Measurements from ENCODE around the gene FGR. TPM values are rescaled to one million over a fixed set of nuclear protein-coding genes. Genes with fewer than 3 reads are reported as not detected.
"Not testable (repeated sequence)": the region's sequence is repeated elsewhere in the genome, so short reads cannot be mapped to it uniquely, and the experiment has no call there.

FGR gene
- total RNA-seq, 1 donor from 2014 or later = 0.19 TPM

- H3K9me3 Mint-ChIP-seq = no peaks in the 10 kb centered on the region
- H3K36me3 Mint-ChIP-seq (ENCODE audit: low read depth) = no peaks in the 10 kb centered on the region
- peak overlapping the region; percentile 71 for H3K27ac Mint-ChIP-seq
- peaks cover 42% of the 10 kb centered on the region for H3K4me1 Mint-ChIP-seq
- DNase-seq = no peak
- intact Hi-C loops (cut with micrococcal nuclease) = no loop called here
- no peak overlapping the region for H3K4me3 Mint-ChIP-seq
- H3K27me3 Mint-ChIP-seq = no peaks in the 10 kb centered on the region
Observed at GRCh38 chr1:27652111-27652864, 17.3 kb upstream of the FGR start.

- H3K27me3 Mint-ChIP-seq = no peaks in the 10 kb centered on the region
- H3K36me3 Mint-ChIP-seq (ENCODE audit: low read depth) = no peaks in the 10 kb centered on the region
- peaks cover 36% of the 10 kb centered on the region for H3K4me1 Mint-ChIP-seq
- DNase-seq = peak; percentile 63
- intact Hi-C loops (cut with micrococcal nuclease) = loop anchor here (1.0 kb wide), 1 partner anchor 16 kb away; no protein-coding TSS in a partner anchor
- no peaks in the 10 kb centered on the region for H3K9me3 Mint-ChIP-seq
- peak overlapping the region; percentile 90 for H3K27ac Mint-ChIP-seq
- no peak overlapping the region for H3K4me3 Mint-ChIP-seq
Observed at GRCh38 chr1:27650539-27651175, 15.7 kb upstream of the FGR start.

GRCh38 chr1:27650171-27650538 is 15.2 kb upstream of the FGR start:
- H3K27me3 Mint-ChIP-seq = no peaks in the 10 kb centered on the region
- peak; percentile 60 for DNase-seq
- no peaks in the 10 kb centered on the region for H3K9me3 Mint-ChIP-seq
- intact Hi-C loops (cut with micrococcal nuclease) = loop anchor here (1.0 kb wide), 1 partner anchor 16 kb away; no protein-coding TSS in a partner anchor
- peak overlapping the region; percentile 34 for H3K4me3 Mint-ChIP-seq
- peak overlapping the region; percentile 90 for H3K27ac Mint-ChIP-seq
- no peaks in the 10 kb centered on the region for H3K36me3 Mint-ChIP-seq (ENCODE audit: low read depth)
- peaks cover 32% of the 10 kb centered on the region for H3K4me1 Mint-ChIP-seq

GRCh38 chr1:27649306-27649635 is 14.3 kb upstream of the FGR start:
- H3K9me3 Mint-ChIP-seq = no peaks in the 10 kb centered on the region
- DNase-seq = no peak
- H3K36me3 Mint-ChIP-seq (ENCODE audit: low read depth) = no peaks in the 10 kb centered on the region
- peaks cover 31% of the 10 kb centered on the region for H3K4me1 Mint-ChIP-seq
- no peak overlapping the region for H3K27ac Mint-ChIP-seq
- intact Hi-C loops (cut with micrococcal nuclease) = loop anchor here (1.0 kb wide), 1 partner anchor 10 kb away; no protein-coding TSS in a partner anchor
- H3K4me3 Mint-ChIP-seq = no peak overlapping the region
- H3K27me3 Mint-ChIP-seq = no peaks in the 10 kb centered on the region

GRCh38 chr1:27648602-27649305 is 13.8 kb upstream of the FGR start:
- Mint-ChIP-seq H3K27ac (no peak overlapping the region), H3K4me3 (no peak overlapping the region), H3K36me3 (ENCODE audit: low read depth) (no peaks in the 10 kb centered on the region), H3K27me3 (no peaks in the 10 kb centered on the region), H3K4me1 (peaks cover 37% of the 10 kb centered on the region), H3K9me3 (no peaks in the 10 kb centered on the region)
- DNase-seq = no peak
- intact Hi-C loops (cut with micrococcal nuclease) = loop anchor here (1.0 kb wide), 1 partner anchor 11 kb away; no protein-coding TSS in a partner anchor

- Mint-ChIP-seq H3K9me3 (no peaks in the 10 kb centered on the region), H3K27ac (peak overlapping the region; percentile 34), H3K27me3 (no peaks in the 10 kb centered on the region), H3K36me3 (ENCODE audit: low read depth) (no peaks in the 10 kb centered on the region), H3K4me3 (no peak overlapping the region), H3K4me1 (peaks cover 42% of the 10 kb centered on the region)
- intact Hi-C loops (cut with micrococcal nuclease) = no loop called here
- DNase-seq = no peak
Observed at GRCh38 chr1:27647328-27647727, 12.3 kb upstream of the FGR start.

- no peak overlapping the region for H3K4me3 Mint-ChIP-seq
- peaks cover 39% of the 10 kb centered on the region for H3K4me1 Mint-ChIP-seq
- no peaks in the 10 kb centered on the region for H3K27me3 Mint-ChIP-seq
- peak; percentile 55 for DNase-seq
- H3K9me3 Mint-ChIP-seq = no peaks in the 10 kb centered on the region
- H3K27ac Mint-ChIP-seq = no peak overlapping the region
- intact Hi-C loops (cut with micrococcal nuclease) = no loop called here
- H3K36me3 Mint-ChIP-seq (ENCODE audit: low read depth) = no peaks in the 10 kb centered on the region
Observed at GRCh38 chr1:27646676-27647075, 11.7 kb upstream of the FGR start.

GRCh38 chr1:27645071-27645415 is 10.1 kb upstream of the FGR start:
- Mint-ChIP-seq H3K27me3 (no peaks in the 10 kb centered on the region), H3K4me1 (peaks cover 26% of the 10 kb centered on the region), H3K27ac (peak overlapping the region; percentile 20), H3K9me3 (no peaks in the 10 kb centered on the region), H3K4me3 (no peak overlapping the region), H3K36me3 (ENCODE audit: low read depth) (no peaks in the 10 kb centered on the region)
- intact Hi-C loops (cut with micrococcal nuclease) = no loop called here
- DNase-seq = peak; percentile 55

GRCh38 chr1:27644369-27645070 is 9.5 kb upstream of the FGR start:
- Mint-ChIP-seq H3K4me1 (peaks cover 23% of the 10 kb centered on the region), H3K27ac (no peak overlapping the region), H3K27me3 (no peaks in the 10 kb centered on the region), H3K36me3 (ENCODE audit: low read depth) (no peaks in the 10 kb centered on the region), H3K4me3 (no peak overlapping the region), H3K9me3 (no peaks in the 10 kb centered on the region)
- intact Hi-C loops (cut with micrococcal nuclease) = loop anchor here (1.0 kb wide), 1 partner anchor 19 kb away; no protein-coding TSS in a partner anchor
- DNase-seq = no peak

GRCh38 chr1:27643600-27644368 is 8.8 kb upstream of the FGR start:
- Mint-ChIP-seq H3K36me3 (ENCODE audit: low read depth) (no peaks in the 10 kb centered on the region), H3K27me3 (no peaks in the 10 kb centered on the region), H3K9me3 (no peaks in the 10 kb centered on the region), H3K4me1 (peaks cover 22% of the 10 kb centered on the region), H3K27ac (peak overlapping the region; percentile 53), H3K4me3 (no peak overlapping the region)
- intact Hi-C loops (cut with micrococcal nuclease) = loop anchor here (1.0 kb wide), 1 partner anchor 20 kb away; no protein-coding TSS in a partner anchor
- peak; percentile 91 for DNase-seq

GRCh38 chr1:27640514-27640913 is 5.5 kb upstream of the FGR start:
- H3K27me3 Mint-ChIP-seq; H3K4me3 Mint-ChIP-seq; DNase-seq; H3K36me3 Mint-ChIP-seq (ENCODE audit: low read depth); H3K27ac Mint-ChIP-seq; H3K9me3 Mint-ChIP-seq; intact Hi-C loops (cut with micrococcal nuclease): not testable (repeated sequence)
- H3K4me1 Mint-ChIP-seq = peaks cover 31% of the 10 kb centered on the region

- intact Hi-C loops (cut with micrococcal nuclease) = no loop called here
- Mint-ChIP-seq H3K36me3 (ENCODE audit: low read depth) (no peaks in the 10 kb centered on the region), H3K27ac (no peak overlapping the region), H3K4me3 (no peak overlapping the region), H3K4me1 (peaks cover 32% of the 10 kb centered on the region), H3K27me3 (no peaks in the 10 kb centered on the region), H3K9me3 (no peaks in the 10 kb centered on the region)
- DNase-seq = no peak
Observed at GRCh38 chr1:27638805-27639204, 3.8 kb upstream of the FGR start.

GRCh38 chr1:27638047-27638734 is 3.2 kb upstream of the FGR start:
- intact Hi-C loops (cut with micrococcal nuclease) = no loop called here

More at GRCh38 chr1:27638047-27638734, 3.2 kb upstream of the FGR start:
- Mint-ChIP-seq H3K36me3 (ENCODE audit: low read depth) (no peaks in the 10 kb centered on the region), H3K4me3 (no peak overlapping the region), H3K27ac (peak overlapping the region; percentile 73), H3K4me1 (peaks cover 33% of the 10 kb centered on the region), H3K9me3 (no peaks in the 10 kb centered on the region), H3K27me3 (no peaks in the 10 kb centered on the region)
- no peak for DNase-seq

Data from activated CD4-positive, alpha-beta T cell treated with anti-CD3 and anti-CD28 coated beads, Interleukin-2, amount 10 ng/mL, durations not matched to agents 24 days and 14 days (primary cell).